Lower lobe of right lung (tissue), 2 donors: ENCODE measurements around the gene MYO1E. TPM values are rescaled to one million over a fixed set of nuclear protein-coding genes. Genes with fewer than 3 reads are reported as not detected.

Experiments
- ATAC-seq, 2 donors: fragments of 200-7000 bp; cut with Tn5 transposase; one replicate each; pipeline ENCODE4 v1.9.1; 2020 to 2022; ENCODE audit warnings: mild to moderate bottlenecking in 2 of 2, moderate library complexity in 2 of 2
- DNase-seq: peaks from one replicate; pipeline ENCODE4 v3.0.0-alpha.2; 2020
- H3K27ac ChIP-seq: fragments of 200-600 bp; one replicate; pipeline ENCODE4 v1.8.0; 2022
- H3K27me3 ChIP-seq: fragments of 200-600 bp; one replicate; pipeline ENCODE4 v1.8.0; 2022; ENCODE audit warnings: low read depth
- H3K36me3 ChIP-seq: fragments of 200-600 bp; one replicate; pipeline ENCODE4 v1.8.0; 2022; ENCODE audit warnings: mild to moderate bottlenecking
- H3K4me1 ChIP-seq: fragments of 200-600 bp; one replicate; pipeline ENCODE4 v1.8.0; 2022
- H3K4me3 ChIP-seq: fragments of 200-600 bp; one replicate; pipeline ENCODE4 v1.8.0; 2022; ENCODE audit warnings: mild to moderate bottlenecking
- H3K9me3 ChIP-seq: fragments of 200-600 bp; one replicate; pipeline ENCODE4 v1.8.0; 2022
- intact Hi-C: fragments of 100-400 bp; cut with DNase I; formaldehyde crosslinking; loops from one replicate; pipeline ENCODE4 v1.11.0; 2022
- total RNA-seq: library from RNA; stranded (reverse); fragmentation: NEBNext Ultra II Directional; extraction: Animal tissue kit (Norgen Biotek cat#: 25700); gene quantifications from one replicate; pipeline ENCODE4 v1.2.1, GENCODE V29; 2021
- TF ChIP-seq, protein P1 (sequence below): fragments of 200-600 bp; IDR thresholded peaks from one replicate; pipeline ENCODE4 v1.8.0; 2022; ENCODE audit warnings: antibody characterized with exemption, mild to moderate bottlenecking
- donor health status: DM: no; HTN: yes; CAD: no; lungs with severe emphysema.

MYO1E gene
- total RNA-seq, 1 donor from 2014 or later = 59.4 TPM

GRCh38 chr15:59352189-59352588 lies 20.5 kb downstream of the MYO1E start:
- no peak overlapping the region for H3K27ac ChIP-seq

GRCh38 chr15:59350421-59350732 lies 22.3 kb downstream of the MYO1E start:
- Histone ChIP-seq H3K36me3 (no peaks in the 10 kb centered on the region), H3K4me3 (no peak overlapping the region), H3K4me1 (peaks cover 39% of the 10 kb centered on the region), H3K27ac (peak overlapping the region; percentile 38), H3K9me3 (no peaks in the 10 kb centered on the region), H3K27me3 (no peaks in the 10 kb centered on the region)
- TF ChIP-seq, protein P1, sequence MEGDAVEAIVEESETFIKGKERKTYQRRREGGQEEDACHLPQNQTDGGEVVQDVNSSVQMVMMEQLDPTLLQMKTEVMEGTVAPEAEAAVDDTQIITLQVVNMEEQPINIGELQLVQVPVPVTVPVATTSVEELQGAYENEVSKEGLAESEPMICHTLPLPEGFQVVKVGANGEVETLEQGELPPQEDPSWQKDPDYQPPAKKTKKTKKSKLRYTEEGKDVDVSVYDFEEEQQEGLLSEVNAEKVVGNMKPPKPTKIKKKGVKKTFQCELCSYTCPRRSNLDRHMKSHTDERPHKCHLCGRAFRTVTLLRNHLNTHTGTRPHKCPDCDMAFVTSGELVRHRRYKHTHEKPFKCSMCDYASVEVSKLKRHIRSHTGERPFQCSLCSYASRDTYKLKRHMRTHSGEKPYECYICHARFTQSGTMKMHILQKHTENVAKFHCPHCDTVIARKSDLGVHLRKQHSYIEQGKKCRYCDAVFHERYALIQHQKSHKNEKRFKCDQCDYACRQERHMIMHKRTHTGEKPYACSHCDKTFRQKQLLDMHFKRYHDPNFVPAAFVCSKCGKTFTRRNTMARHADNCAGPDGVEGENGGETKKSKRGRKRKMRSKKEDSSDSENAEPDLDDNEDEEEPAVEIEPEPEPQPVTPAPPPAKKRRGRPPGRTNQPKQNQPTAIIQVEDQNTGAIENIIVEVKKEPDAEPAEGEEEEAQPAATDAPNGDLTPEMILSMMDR = no peak
- ATAC-seq (no peak), DNase-seq (no peak)
- intact Hi-C loops = no loop called here

More at GRCh38 chr15:59352189-59352588, 20.5 kb downstream of the MYO1E start:
- H3K27me3 ChIP-seq = no peaks in the 10 kb centered on the region
- DNase-seq (no peak), ATAC-seq (no peak)
- H3K9me3 ChIP-seq = no peaks in the 10 kb centered on the region
- no peak overlapping the region for H3K4me3 ChIP-seq
- H3K4me1 ChIP-seq = peaks cover 39% of the 10 kb centered on the region
- intact Hi-C loops = no loop called here
- TF ChIP-seq, protein P1 = no peak
- H3K36me3 ChIP-seq = no peaks in the 10 kb centered on the region

- Histone ChIP-seq H3K4me1 (peaks cover 39% of the 10 kb centered on the region), H3K27me3 (no peaks in the 10 kb centered on the region), H3K27ac (peak overlapping the region; percentile 38), H3K4me3 (no peak overlapping the region), H3K9me3 (no peaks in the 10 kb centered on the region), H3K36me3 (no peaks in the 10 kb centered on the region)
- DNase-seq (no peak), ATAC-seq (peak; percentile 87 to 94)
- intact Hi-C loops = no loop called here
- TF ChIP-seq, protein P1 = no peak
These were observed 22.8 kb downstream of the MYO1E start for GRCh38 chr15:59349680-59350420.

DNA sequence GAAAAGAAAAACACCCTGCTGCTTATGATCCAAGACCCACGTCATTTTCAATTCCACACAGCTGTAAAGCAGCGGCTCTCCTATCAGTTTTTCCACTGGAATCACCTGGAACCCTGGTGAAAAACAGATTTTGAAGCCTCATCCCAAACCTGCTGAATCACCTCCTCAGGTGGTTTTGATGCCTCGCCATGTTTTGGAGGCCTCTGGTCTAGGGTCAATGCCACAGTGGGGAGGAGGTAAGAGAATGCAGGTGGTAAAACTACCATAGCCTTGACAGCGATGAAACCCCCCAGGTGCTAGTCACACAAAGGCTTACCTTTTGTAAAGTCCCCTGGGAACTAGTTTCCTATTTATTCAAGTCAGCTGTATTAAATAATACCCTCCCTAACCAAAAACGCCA lies 24.8 kb downstream of the MYO1E start:
- H3K36me3 ChIP-seq = no peaks in the 10 kb centered on the region
- intact Hi-C loops = no loop called here

DNA sequence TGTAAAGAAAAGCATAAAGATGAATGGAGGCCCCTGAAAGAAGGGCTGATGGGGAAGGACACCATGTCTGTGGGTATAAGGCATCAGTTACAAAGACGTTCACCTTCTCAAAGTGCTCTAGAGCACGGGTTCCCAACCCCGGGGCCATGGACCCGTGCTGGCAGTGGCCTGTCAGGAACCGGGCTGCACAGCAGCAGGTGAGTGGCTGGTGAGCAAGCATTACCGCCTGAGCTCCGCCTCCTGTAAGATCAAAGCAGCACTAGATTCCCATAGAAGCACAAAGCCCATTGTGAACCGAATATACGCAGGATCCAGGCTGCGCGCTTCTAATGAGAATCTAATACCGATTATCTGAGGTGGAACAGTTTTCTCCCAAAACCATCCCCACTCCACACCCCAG lies 25.7 kb downstream of the MYO1E start:
- TF ChIP-seq, protein P1 = no peak
- no peak overlapping the region for H3K4me3 ChIP-seq
- no peak overlapping the region for H3K27ac ChIP-seq
- intact Hi-C loops = no loop called here
- no peaks in the 10 kb centered on the region for H3K27me3 ChIP-seq
- H3K9me3 ChIP-seq = no peaks in the 10 kb centered on the region
- H3K36me3 ChIP-seq = no peaks in the 10 kb centered on the region
- DNase-seq = no peak
- ATAC-seq = no peak
- H3K4me1 ChIP-seq = peaks cover 25% of the 10 kb centered on the region

More for the DNA sequence above, 24.8 kb downstream of the MYO1E start:
- no peak overlapping the region for H3K4me3 ChIP-seq
- no peak for ATAC-seq
- H3K27me3 ChIP-seq = no peaks in the 10 kb centered on the region
- no peaks in the 10 kb centered on the region for H3K9me3 ChIP-seq
- TF ChIP-seq, protein P1 = no peak
- peaks cover 32% of the 10 kb centered on the region for H3K4me1 ChIP-seq
- DNase-seq = no peak
- H3K27ac ChIP-seq = no peak overlapping the region
